SU-DHL-6 (cell line): ENCODE measurements around the gene KLHL36.

Experiments used
- EZH2phosphoT487 ChIP-seq: fragments of 200-600 bp; sonication (generic), shearing (Covaris generic); conservative IDR thresholded peaks from 2 replicates; pipeline ENCODE4 v1.6.1; 2018; ENCODE audit warnings: mild to moderate bottlenecking, antibody characterized with exemption, low read length, moderate library complexity, mixed read lengths
- TF ChIP-seq, protein P1 (sequence below): fragments of 200-600 bp; sonication (generic); IDR thresholded peaks from one replicate; pipeline ENCODE4 v1.5.1; 2017; ENCODE audit warnings: antibody characterized with exemption, mild to moderate bottlenecking, low read length, moderate library complexity; ENCODE audit not compliant: insufficient read depth, poor library complexity, severe bottlenecking

DNA sequence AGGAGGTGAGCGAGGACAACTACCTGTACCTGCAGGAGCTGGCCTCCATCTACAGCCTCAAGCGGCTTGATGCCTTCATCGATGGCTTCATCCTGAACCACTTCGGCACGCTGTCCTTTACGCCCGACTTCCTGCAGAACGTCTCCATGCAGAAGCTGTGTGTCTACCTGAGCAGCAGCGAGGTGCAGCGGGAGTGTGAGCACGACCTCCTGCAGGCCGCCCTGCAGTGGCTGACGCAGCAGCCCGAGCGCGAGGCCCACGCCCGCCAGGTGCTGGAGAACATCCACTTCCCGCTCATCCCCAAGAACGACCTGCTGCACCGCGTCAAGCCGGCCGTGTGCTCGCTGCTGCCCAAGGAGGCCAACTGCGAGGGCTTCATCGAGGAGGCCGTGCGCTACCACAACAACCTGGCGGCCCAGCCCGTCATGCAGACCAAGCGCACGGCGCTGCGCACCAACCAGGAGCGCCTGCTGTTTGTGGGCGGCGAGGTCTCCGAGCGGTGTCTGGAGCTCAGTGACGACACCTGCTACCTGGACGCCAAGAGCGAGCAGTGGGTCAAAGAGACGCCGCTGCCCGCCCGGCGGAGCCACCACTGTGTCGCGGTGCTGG lies 9.0 kb downstream of the KLHL36 start:
- TF ChIP-seq, protein P1, sequence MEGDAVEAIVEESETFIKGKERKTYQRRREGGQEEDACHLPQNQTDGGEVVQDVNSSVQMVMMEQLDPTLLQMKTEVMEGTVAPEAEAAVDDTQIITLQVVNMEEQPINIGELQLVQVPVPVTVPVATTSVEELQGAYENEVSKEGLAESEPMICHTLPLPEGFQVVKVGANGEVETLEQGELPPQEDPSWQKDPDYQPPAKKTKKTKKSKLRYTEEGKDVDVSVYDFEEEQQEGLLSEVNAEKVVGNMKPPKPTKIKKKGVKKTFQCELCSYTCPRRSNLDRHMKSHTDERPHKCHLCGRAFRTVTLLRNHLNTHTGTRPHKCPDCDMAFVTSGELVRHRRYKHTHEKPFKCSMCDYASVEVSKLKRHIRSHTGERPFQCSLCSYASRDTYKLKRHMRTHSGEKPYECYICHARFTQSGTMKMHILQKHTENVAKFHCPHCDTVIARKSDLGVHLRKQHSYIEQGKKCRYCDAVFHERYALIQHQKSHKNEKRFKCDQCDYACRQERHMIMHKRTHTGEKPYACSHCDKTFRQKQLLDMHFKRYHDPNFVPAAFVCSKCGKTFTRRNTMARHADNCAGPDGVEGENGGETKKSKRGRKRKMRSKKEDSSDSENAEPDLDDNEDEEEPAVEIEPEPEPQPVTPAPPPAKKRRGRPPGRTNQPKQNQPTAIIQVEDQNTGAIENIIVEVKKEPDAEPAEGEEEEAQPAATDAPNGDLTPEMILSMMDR, result no peak
- no peak for TF ChIP-seq EZH2phosphoT487
